DMS79 treated with DMSO at 0.1 percent for 48 hours (cell line): ENCODE results near the gene TESK1.

ENCODE experiments used
- DNase-seq: peaks from one replicate; lab custom pipeline; 2025; lab: John Stamatoyannopoulos, UW

Gene TESK1

DNA sequence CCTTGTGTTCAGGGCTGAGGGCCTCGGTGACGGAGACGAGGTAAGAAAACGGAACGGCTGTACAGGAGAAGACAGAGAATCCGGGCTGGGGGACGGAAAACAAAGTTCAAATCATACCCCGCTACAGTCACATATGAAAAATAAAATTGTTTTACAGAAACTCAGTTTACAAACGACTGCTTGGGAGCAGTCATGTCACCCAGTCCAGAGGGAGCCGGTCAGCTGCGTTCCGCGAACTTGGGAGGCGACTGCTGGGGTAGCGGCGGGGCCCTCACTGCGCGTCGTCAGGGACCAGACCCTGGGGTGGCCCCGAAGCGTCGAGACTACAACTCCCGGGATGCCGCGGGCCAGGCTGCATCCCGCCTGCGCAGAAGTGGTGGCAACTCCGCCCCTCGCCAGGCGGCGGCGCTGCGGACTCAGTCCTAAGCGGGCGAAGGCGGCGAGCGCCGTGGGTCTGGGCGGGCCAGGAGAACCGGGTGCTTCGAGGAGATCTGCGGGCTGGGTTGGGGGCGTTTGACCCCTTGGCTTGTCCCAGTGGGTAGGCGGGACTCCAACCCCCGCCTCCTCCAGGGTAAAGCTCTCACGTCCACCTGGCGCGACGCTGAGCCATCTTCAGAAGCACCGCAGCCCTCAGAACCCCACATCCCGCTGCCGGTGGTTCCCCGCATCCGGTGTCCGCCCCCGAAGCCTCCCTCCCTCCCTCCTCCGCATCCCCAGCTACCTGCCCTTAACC lies 41.6 kb downstream of the TESK1 start:
- DNase-seq: peak; percentile 90

- no peak for DNase-seq
Measured at GRCh38 chr9:35649431-35650340, 44.6 kb downstream of the TESK1 start.

GRCh38 chr9:35650341-35651158 lies 45.5 kb downstream of the TESK1 start, which contains the start of gene SIT1:
Gene SIT1 (minus strand): TSS chr9:35650931. CDS start chr9:35650853, 78 bp downstream.
- peak; percentile 74 for DNase-seq

DNA sequence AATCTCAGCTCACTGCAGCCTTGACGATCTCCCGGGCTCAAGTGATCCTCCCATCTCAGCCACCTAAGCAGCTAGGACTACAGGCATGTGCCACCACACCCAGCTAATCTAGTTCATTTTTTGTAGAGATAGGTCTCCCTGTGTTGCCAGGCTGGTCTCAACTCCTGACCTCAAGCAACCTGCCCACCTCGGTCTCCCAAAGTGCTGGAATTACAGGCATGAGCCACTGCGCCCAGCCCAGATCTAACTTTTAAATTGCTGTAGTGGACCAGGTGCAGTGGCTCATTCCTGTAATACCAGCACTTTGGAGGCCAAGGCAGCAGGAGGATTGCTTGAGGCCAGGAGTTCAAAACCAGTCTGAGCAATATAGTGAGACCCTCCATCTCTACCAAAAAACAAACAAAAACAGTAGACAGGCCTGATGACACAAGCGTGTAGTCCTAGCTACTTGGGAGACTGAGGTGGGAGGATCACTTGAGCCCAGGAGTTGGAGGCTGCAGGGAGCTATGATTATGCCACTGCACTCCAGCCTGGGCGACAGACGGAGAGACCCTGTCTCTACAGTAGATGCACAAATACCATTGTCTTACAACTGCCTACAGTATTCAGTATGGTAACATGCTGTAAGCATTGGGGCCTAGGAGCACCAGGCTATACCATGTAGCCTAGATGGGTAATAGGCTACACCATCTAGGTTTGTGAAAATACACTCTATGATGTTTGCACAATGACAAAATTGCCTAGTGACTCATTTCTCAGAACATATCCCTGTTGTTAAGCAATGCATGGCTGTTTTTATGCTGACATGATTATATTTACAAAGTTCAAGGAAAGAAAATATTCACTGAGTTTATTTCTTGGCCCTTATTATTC lies 47.1 kb downstream of the TESK1 start:
- DNase-seq: no peak

DNA sequence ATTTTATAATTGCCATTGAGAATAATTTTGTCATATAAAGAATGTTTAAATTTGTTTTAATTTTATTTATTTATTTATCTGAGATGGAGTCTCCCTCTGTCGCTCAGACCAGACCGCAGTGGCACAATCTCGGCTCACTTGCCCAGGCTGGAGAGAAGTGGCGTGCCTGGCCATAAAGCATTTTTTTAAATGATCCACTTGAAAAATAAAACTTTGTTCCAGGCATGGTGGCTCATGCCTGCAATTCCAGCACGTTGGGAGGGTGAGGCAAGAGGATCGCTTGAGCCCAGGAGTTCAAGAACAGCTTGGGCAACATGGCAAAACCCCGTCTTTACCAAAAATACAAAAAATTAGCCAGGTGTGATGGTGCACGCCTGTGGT lies 47.8 kb downstream of the TESK1 start:
- DNase-seq: no peak

DNA sequence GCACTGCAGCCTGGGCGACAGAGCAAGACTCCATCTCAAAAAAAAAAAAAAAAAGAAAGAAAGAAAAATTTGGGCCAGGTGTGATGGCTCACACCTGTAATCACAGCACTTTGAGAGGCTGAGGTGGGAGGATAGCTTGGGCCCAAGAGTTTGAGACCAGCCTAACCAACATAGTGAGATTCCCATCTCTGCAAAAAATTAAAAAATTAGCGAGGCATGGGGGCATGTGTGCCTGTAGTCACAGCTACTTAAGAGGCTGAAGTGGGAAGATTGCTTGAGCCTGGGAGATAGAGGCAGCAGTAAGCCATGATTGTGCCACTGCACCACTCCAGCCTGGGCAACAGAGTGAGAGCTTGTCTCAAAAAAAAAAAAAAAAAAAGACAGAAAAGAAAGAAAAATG lies 48.5 kb downstream of the TESK1 start:
- DNase-seq: no peak

DNA sequence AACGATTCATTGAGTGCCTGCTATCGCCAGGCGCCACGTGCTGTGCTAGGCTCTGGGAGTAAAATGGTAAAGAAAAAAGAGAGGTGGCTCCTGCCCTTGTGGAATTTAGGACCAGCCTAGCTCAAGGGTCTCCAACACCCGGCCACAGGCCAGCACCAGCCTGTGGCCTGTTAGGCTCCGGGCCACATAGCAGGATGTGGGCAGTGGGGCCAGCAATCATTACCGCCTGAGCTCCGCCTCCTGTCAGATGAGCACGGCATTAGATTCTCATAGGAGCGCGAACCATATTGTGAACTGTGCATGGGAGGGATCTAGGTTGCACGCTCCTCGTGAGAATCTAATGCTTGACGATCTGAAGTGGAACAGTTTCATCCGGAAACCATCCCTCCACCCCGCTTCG lies 51.3 kb downstream of the TESK1 start:
- DNase-seq: no peak

DNA sequence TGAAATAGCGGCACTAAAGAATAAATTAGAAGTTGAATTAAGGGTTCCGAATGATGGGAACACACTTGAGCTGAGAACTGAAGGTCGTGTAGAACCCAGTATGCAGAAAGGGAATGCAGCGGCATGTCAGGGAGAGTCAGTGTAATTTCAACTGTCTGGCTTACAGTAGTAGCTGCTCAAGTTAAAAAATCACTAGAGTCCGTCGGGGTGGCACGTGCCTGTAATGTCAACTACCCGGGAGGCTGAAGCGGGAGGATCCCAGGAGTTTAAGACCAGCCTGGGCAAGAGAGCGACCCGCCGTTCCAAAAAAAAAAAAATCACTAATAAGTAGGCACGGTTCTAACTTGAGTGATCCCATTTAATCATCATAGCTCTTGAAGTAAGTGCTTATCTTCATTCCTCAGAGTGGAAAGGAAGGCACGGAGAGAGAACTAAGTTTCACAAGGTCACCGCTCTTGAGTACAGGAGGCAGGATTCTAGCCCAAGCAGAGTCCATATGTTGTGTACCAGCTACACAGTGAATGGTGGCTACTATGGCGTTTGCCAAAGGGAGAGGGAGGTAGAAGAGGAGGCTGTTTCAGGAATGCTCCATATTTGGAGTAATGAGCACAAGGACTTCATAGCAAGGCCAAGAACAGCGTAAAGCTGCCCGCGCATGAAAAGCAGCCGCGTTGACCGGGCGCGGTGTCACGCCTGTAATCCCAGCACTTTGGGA lies 51.9 kb downstream of the TESK1 start:
- DNase-seq: peak; percentile 63

GRCh38 chr9:35657546-35658136 lies 52.6 kb downstream of the TESK1 start, which contains the start of gene RMRP:
Gene RMRP (minus strand): TSS chr9:35658019.
- peak; percentile 94 for DNase-seq

- peak; percentile 94 for DNase-seq
Measured at GRCh38 chr9:35658137-35658967, 53.3 kb downstream of the TESK1 start, which contains the start of gene CCDC107. Gene CCDC107 (plus strand): TSS chr9:35658292. CDS start chr9:35658380, 88 bp downstream.

DNA sequence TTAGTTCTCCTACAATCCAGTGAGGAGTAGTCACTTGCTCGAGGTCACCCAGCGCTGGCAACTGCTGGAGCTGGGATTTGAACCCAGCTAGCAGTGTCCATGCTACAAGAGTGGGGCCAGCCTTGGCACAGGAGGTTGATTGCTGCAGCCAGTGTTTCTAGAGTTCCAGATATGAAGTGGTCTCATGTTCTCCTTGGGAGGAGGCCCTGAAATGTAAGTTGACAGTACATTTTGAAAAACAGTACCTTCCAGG lies 53.8 kb downstream of the TESK1 start:
- no peak for DNase-seq

GRCh38 chr9:35659340-35659739 lies 54.3 kb downstream of the TESK1 start:
- DNase-seq: no peak
